Left lobe of liver (tissue), 2 donors: ENCODE data around the gene PABPN1L. TPM values are rescaled to one million over a fixed set of nuclear protein-coding genes. Genes with fewer than 3 reads are reported as not detected.

Experiments
- ATAC-seq: fragments of 200-7000 bp; cut with Tn5 transposase; one replicate; pipeline ENCODE4 v1.9.1; 2020; ENCODE audit warnings: mild to moderate bottlenecking, moderate library complexity
- DNase-seq: peaks from one replicate; pipeline ENCODE4 v3.0.0-alpha.2; 2020; ENCODE audit warnings: low spot score
- total RNA-seq: library from RNA; stranded (reverse); gene quantifications from one replicate; pipeline ENCODE4 v1.2.1, GENCODE V29; 2021
- donor health status: DM: no; HTN: no; CAD: no; lungs with moderate emphysema.
- donor health status: DM: no; HTN: yes; CAD: no.

PABPN1L gene
- total RNA-seq, 1 donor from 2014 or later = 0.23 TPM

DNA sequence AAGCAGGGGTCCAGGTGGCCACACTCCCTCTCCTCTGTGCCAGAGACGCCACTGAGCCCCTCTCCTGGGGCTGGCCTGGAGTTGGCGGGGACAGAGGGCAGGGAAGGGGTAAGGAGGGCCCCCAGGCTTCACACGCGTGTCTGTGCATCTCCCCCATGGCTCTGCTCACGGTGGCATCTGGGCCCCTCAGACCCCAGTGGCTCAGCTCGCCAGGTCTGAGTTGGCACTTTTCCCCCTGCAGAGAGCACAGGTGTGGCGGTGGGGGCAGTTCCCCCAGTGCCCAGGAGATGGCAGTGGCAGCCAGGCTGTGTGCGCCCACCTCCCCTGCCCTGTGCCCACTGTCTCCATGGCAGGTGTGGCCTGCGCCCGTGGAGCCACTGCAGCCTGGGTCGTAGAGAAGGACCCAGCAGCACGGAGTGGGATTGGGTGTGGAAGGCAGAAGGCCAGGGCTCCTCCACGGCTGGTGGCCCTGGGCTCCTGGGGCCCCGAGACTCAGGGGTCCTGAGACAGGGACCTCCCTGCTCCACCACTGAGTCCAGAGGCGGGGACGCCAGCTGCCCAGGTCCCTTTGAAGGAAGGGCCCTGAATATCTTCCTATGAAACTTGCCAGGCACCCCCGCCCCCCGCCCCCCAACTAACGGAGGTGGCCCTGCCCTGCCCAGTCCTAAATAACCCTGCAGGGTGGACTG lies 50.4 kb downstream of the PABPN1L start:
- ATAC-seq = peak; percentile 16
- DNase-seq = no peak

DNA sequence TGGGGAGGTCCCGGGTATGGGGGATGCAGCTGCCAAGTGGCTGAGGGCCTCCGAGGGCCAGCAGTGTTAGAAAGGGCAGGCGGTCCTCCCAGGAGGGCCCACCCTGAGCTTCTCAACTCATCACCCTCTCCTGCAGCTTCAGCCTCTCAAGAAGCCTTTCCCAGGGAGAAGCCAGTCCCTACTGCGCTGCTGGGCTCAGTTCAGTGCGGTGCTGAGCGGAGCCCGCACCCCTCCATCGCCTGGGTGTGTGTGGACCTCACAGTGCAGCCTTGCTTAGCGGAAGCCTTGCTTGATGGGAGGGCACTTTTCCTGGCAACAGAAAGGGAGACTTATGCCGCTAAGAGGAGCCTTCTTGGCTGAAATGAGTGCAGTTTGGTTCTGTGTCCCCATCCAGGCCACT lies 51.2 kb downstream of the PABPN1L start:
- no peak for DNase-seq

DNA sequence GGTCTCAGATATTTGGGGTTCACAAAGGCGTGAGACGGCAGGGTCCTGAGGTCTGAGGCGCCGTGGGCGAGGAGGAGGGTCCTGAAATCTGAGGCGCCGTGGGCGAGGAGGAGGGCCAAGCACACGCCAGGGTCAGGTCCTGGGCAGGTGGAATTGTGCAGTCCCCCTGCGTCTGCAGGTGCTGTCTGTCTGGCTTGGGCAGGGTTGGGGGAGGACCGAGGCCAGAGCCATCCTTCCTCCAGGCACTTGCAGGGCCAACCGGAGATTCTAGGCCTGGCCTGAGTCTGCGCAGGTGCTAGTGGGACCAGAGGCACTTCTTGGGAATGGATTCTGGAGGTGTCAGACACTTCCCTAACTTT lies 52.3 kb downstream of the PABPN1L start:
- no peak for DNase-seq
- no peak for ATAC-seq

More for the DNA sequence above, 51.2 kb downstream of the PABPN1L start:
- no peak for ATAC-seq

Other genes with a start within 250 kb of the PABPN1L start
- not detected for gene IL17C, start 228.1 kb downstream of the PABPN1L start, total RNA-seq
- gene CYBA, start 215.6 kb downstream of the PABPN1L start, total RNA-seq = 32.5 TPM
- gene MVD, start 203.6 kb downstream of the PABPN1L start, total RNA-seq = 16.2 TPM
- 0.43 TPM for gene SNAI3, start 180.2 kb downstream of the PABPN1L start, total RNA-seq
- 10.4 TPM for gene RNF166, start 160.3 kb downstream of the PABPN1L start, total RNA-seq
- 8.3 TPM for gene CTU2, start 160.2 kb downstream of the PABPN1L start, total RNA-seq
- 67.8 TPM for gene PIEZO1, start 81.4 kb downstream of the PABPN1L start, total RNA-seq
- 0.50 TPM for gene CDT1, start 62.9 kb downstream of the PABPN1L start, total RNA-seq
- 68.9 TPM for gene APRT, start 54.7 kb downstream of the PABPN1L start, total RNA-seq
- 23.1 TPM for gene GALNS, start 9.7 kb downstream of the PABPN1L start, total RNA-seq
- gene TRAPPC2L, start 9.5 kb downstream of the PABPN1L start, total RNA-seq = 20.2 TPM
- 11.0 TPM for gene CBFA2T3, start 110.5 kb upstream of the PABPN1L start, total RNA-seq
- gene ACSF3, start 227.2 kb upstream of the PABPN1L start, total RNA-seq = 25.5 TPM